HUES48 (cell line): ENCODE data around the gene DAB1.
"Not testable (repeated sequence)": the region's sequence is repeated elsewhere in the genome, so short reads cannot be mapped to it uniquely, and the experiment has no call there.

Experiments used
- H3K27ac ChIP-seq: one replicate; pipeline ENCODE4 v1.7.0; 2013; ENCODE audit warnings: low read depth, low read length, inconsistent platforms
- H3K27me3 ChIP-seq: 2 replicates; pipeline ENCODE4 v1.6.1; 2013; ENCODE audit warnings: mild to moderate bottlenecking, low read length; ENCODE audit not compliant: control insufficient read depth, insufficient read depth
- H3K36me3 ChIP-seq: 2 replicates; pipeline ENCODE4 v1.6.1; 2013; ENCODE audit warnings: low read length; ENCODE audit not compliant: control insufficient read depth, insufficient read depth
- H3K4me1 ChIP-seq: 2 replicates; pipeline ENCODE4 v1.6.1; 2013; ENCODE audit warnings: mild to moderate bottlenecking, low read length; ENCODE audit not compliant: control insufficient read depth, insufficient read depth
- H3K4me3 ChIP-seq: 2 replicates; pipeline ENCODE4 v1.5.1; 2013; ENCODE audit warnings: mild to moderate bottlenecking, low read depth, low read length
- H3K9ac ChIP-seq: 2 replicates; pipeline ENCODE4 v1.6.1; 2013; ENCODE audit warnings: mild to moderate bottlenecking, low read depth, low read length, moderate library complexity
- H3K9me3 ChIP-seq: 2 replicates; pipeline ENCODE4 v1.6.1; 2013; ENCODE audit warnings: low read length; ENCODE audit not compliant: control insufficient read depth, insufficient read depth

Gene DAB1

GRCh38 chr1:57222801-57223200, 201.1 kb downstream of the DAB1 start:
- Histone ChIP-seq H3K4me3 (no peak overlapping the region), H3K27ac (no peak overlapping the region), H3K27me3 (no peaks in the 10 kb centered on the region), H3K9ac (no peak overlapping the region), H3K4me1 (peaks cover 8% of the 10 kb centered on the region; the same call in 1 of the 2 replicates), H3K9me3 (no peaks in the 10 kb centered on the region), H3K36me3 (no peaks in the 10 kb centered on the region)

DNA sequence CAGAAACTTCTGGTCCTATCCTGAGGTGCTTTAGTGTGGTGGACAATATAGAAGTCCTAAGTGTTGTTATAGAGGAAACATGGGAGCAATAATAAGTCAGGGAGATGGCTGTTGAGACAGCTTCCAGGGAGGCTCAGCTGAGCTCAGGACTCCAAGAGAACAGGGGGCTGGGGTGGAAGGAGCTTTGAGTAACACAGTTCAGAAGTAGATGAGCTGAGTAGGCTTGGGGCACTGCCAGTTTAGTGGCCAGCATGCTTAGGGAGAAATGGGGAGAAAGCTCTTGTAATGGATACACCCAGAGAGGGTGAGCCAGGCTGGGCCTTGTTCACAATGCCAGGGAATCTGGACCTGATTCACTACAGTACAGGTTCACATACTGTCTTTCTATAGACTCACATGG, 201.6 kb downstream of the DAB1 start:
- no peak overlapping the region for H3K9ac ChIP-seq
- H3K4me3 ChIP-seq, result no peak overlapping the region
- H3K9me3 ChIP-seq, result no peaks in the 10 kb centered on the region
- H3K27me3 ChIP-seq, result no peaks in the 10 kb centered on the region
- no peak overlapping the region for H3K27ac ChIP-seq
- H3K36me3 ChIP-seq, result no peaks in the 10 kb centered on the region
- peaks cover 8% of the 10 kb centered on the region; the same call in 1 of the 2 replicates for H3K4me1 ChIP-seq

- not testable (repeated sequence) for H3K4me3 ChIP-seq, H3K9me3 ChIP-seq, H3K36me3 ChIP-seq, H3K9ac ChIP-seq, H3K27ac ChIP-seq, H3K27me3 ChIP-seq
- H3K4me1 ChIP-seq, result peaks cover 11% of the 10 kb centered on the region
Measured at GRCh38 chr1:57220905-57221304, 203.0 kb downstream of the DAB1 start.

GRCh38 chr1:57218487-57219079, 205.3 kb downstream of the DAB1 start:
- Histone ChIP-seq H3K9ac (no peak overlapping the region), H3K36me3 (no peaks in the 10 kb centered on the region), H3K9me3 (no peaks in the 10 kb centered on the region), H3K27ac (no peak overlapping the region), H3K4me3 (no peak overlapping the region), H3K4me1 (peaks cover 14% of the 10 kb centered on the region), H3K27me3 (no peaks in the 10 kb centered on the region)

GRCh38 chr1:57217905-57218304, 206.0 kb downstream of the DAB1 start:
- Histone ChIP-seq H3K9me3 (no peaks in the 10 kb centered on the region), H3K4me3 (no peak overlapping the region), H3K27ac (no peak overlapping the region), H3K4me1 (peaks cover 14% of the 10 kb centered on the region), H3K36me3 (no peaks in the 10 kb centered on the region), H3K9ac (no peak overlapping the region), H3K27me3 (no peaks in the 10 kb centered on the region)

DNA sequence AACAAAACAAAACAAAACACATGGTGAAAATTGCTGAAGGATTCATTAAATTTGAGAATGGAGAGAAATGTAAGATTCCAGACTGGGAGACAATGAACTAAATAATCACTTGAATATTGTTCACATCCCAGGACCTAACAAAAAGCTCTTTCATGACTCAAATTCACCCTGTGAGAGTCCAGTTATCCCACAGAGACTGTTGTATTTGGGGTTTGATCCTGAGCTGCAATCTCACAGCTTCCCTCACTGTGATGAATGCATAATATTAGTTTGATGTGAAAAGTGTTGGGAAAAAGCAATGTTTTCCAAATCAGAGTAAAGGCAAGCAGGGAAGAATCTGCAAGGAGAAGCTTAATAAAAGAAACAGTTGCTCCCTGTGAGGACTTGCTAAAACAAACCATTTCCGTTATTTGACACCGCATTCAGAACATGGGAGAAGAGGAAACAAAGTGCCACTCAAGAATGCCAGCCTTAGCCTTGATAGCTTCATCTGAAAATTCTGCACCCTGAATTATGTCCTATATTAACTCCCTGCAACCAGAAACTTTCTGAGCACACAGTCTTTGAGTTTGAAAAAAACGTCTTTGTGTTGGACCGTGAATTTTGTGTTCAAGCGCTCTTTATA, 208.8 kb downstream of the DAB1 start:
- Histone ChIP-seq H3K36me3 (no peaks in the 10 kb centered on the region), H3K27me3 (no peaks in the 10 kb centered on the region), H3K27ac (peak overlapping the region; percentile 63), H3K4me3 (no peak overlapping the region), H3K9me3 (no peaks in the 10 kb centered on the region), H3K9ac (no peak overlapping the region), H3K4me1 (peaks cover 14% of the 10 kb centered on the region)

GRCh38 chr1:57210881-57211280, 213.0 kb downstream of the DAB1 start:
- Histone ChIP-seq H3K9ac (no peak overlapping the region), H3K36me3 (no peaks in the 10 kb centered on the region)

GRCh38 chr1:57209495-57209894, 214.4 kb downstream of the DAB1 start:
- Histone ChIP-seq H3K27me3 (peaks cover 21% of the 10 kb centered on the region), H3K9ac (no peak overlapping the region), H3K4me3 (no peak overlapping the region), H3K27ac (no peak overlapping the region), H3K9me3 (no peaks in the 10 kb centered on the region), H3K4me1 (peaks cover 20% of the 10 kb centered on the region), H3K36me3 (no peaks in the 10 kb centered on the region)

More at GRCh38 chr1:57210881-57211280, 213.0 kb downstream of the DAB1 start:
- Histone ChIP-seq H3K27me3 (peaks cover 8% of the 10 kb centered on the region), H3K27ac (no peak overlapping the region), H3K9me3 (no peaks in the 10 kb centered on the region), H3K4me3 (no peak overlapping the region), H3K4me1 (peaks cover 17% of the 10 kb centered on the region)

- H3K27ac ChIP-seq, result no peak overlapping the region
Measured at GRCh38 chr1:57208741-57209302, 215.0 kb downstream of the DAB1 start.

GRCh38 chr1:57206038-57206437, 217.8 kb downstream of the DAB1 start:
- H3K36me3 ChIP-seq, result no peaks in the 10 kb centered on the region
- peak overlapping the region; percentile 52 for H3K27ac ChIP-seq
- no peak overlapping the region for H3K4me3 ChIP-seq
- peaks cover 36% of the 10 kb centered on the region for H3K4me1 ChIP-seq
- H3K9ac ChIP-seq, result no peak overlapping the region
- peaks cover 55% of the 10 kb centered on the region for H3K27me3 ChIP-seq
- H3K9me3 ChIP-seq, result no peaks in the 10 kb centered on the region

More at GRCh38 chr1:57208741-57209302, 215.0 kb downstream of the DAB1 start:
- H3K9me3 ChIP-seq, result no peaks in the 10 kb centered on the region
- no peaks in the 10 kb centered on the region for H3K36me3 ChIP-seq
- H3K4me1 ChIP-seq, result peaks cover 23% of the 10 kb centered on the region
- no peak overlapping the region for H3K4me3 ChIP-seq
- peaks cover 27% of the 10 kb centered on the region for H3K27me3 ChIP-seq
- no peak overlapping the region for H3K9ac ChIP-seq
